Urothelium cell line (cell line): ENCODE data around the gene TNFRSF19.

Source experiments
- DNase-seq: peaks from one replicate; pipeline ENCODE4 v3.0.0; 2011; ENCODE audit warnings: low spot score, mixed read lengths
- FAIRE-seq: peaks from 2 replicates; lab custom pipeline; 2011; peaks lifted over from hg19 to GRCh38; lab: Jason Lieb, UNC

Gene TNFRSF19

DNA sequence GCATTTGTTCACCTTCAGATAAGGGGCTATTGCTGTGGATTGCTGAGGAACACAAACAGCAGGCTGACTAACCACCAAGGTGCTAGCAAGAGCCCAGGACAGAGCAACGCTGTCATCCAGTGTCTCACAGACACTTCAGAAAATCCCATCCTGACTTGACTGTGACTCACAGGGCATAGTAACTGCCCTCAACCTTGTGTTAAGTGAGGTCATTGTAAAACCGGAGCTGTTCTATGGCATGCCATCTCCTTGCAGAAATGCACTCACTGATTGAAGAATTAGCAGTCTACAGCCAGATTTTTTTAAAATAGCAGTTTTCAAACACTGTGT is 51.1 kb downstream of the TNFRSF19 start:
- no peak for FAIRE-seq

DNA sequence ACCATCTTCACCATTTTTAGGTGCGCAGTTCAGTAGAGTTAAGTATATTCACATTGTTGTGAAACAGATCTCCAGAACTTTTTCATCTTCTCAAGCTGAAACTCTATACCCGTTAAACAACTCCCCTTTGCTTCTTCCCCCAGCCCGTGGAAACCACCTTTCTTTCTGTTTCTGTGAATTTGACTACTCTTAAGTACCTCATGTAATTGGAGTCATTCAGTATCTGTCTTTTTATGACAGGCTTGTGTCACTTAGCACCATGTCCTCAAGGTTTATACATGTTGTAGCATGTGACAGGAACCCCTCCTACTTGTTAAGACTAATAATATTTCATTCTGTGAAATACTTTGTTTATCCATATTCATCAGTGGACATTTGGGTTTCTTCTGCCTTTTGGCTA is 52.8 kb downstream of the TNFRSF19 start:
- FAIRE-seq (no peak), DNase-seq (no peak)

More for the DNA sequence above, 51.1 kb downstream of the TNFRSF19 start:
- peak; percentile 55 for DNase-seq

DNA sequence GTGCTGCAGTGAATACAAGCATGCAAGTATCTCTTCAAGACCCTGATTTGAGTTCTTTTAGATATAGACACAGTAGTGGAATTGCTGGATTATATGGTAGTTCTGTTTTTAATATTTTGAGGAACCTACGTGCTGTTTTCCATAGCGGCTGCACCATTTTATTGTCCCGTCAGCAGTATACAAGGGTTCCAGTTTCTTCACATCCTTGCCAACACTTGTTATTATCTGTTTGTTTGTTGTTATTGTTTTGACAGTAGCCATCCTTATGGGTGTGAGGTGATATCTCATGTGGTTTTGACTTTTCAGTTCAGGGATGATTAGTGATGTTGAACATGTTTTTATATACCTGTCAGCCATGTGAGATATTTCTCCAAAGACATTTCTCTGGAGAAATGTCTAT is 53.2 kb downstream of the TNFRSF19 start:
- no peak for FAIRE-seq
- no peak for DNase-seq

DNA sequence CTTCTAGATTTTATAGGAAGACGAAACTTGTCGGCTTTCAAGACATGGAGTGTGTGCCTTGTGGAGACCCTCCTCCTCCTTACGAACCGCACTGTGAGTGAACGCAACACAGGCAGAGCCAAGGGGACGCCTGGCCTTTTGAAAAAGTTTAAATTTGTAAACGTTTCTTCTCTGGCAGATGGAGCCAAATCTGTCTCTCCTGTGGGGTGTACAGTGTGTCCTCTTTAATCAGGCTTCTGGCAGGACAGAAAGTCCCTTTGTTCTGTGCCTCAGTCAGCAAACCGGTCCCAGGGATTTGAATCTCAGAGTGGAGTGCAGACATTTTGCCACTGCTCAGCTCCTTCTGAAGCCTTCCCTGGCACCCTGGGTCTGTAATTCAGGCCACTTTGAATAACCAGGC is 56.5 kb downstream of the TNFRSF19 start:
- DNase-seq (no peak), FAIRE-seq (no peak)

DNA sequence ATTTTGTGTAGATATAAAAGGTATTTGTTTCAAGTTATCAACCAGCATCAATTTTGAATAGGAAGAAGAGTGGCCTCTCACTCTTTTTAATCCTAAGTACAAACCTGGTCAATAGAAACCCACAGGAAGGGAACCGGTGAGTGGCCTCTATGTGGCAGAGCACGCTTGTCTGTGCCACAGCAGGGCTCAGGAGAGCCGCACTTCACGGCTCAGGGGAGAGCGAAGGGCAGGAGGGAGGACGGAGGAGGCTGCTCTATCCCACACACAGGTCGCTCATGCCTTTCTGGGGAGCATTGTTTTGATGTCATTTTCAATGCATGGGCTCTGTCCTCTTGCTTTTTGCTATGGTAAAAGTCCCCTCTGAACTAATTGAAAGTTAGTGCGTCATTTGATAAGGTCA is 57.2 kb downstream of the TNFRSF19 start:
- FAIRE-seq: no peak

DNA sequence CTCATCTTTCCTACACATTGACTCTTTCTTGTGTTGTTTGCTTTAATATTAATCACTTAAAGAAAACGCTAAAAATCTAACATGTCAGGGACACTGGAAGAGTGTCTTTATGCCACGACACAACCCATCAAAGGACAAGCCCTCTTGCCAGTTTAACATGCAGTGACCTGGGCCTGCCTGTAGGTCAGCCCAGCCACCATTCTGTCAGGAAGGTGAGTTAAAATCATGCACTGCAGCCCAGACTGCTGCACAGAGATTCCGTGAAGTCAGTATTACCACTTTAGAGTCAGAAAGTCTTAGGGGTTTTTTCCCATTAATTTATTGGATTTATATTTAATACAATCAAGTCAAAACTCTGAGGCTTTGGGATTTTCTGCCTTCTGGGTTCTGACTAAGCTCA is 58.0 kb downstream of the TNFRSF19 start:
- FAIRE-seq (no peak), DNase-seq (no peak)

More for the DNA sequence above, 57.2 kb downstream of the TNFRSF19 start:
- DNase-seq: no peak

DNA sequence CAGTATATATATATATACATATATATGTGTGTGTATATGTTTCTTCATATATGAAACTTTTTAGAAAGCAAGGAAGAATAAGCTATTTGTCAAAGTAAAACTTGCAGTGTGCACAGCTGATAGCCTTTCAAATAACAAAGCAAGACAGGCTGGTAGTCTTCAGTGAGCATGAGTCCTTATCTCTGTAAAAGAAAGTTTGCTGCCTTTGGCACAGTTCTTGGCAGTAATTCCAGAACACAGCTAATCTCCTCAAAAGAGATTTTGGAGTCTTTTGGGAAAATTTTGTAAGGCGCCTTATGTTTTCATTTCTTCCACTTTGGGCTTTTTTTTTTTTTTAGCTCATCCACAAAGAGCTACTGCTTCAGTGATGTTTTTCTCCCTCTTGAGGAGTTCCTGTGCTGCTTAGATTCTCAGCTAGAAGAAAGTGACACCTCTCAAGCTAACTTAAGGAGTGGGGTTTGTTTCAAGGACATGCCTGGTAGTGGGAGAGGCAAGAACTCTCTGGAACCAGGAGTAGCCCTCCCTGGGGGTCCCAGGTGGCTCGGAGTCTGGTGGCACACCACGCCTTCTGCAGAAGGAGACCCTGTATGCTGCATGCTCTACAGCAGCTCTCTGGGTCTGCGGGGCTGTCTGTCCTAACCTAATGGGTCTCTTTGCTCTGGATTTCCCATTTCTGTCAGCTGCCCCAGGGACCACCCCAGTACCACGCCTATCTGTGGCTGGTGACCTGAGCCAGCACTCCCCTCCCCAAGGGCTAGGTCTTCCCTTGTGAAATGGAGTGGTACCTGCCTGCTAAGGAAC is 58.8 kb downstream of the TNFRSF19 start:
- DNase-seq (no peak), FAIRE-seq (no peak)

DNA sequence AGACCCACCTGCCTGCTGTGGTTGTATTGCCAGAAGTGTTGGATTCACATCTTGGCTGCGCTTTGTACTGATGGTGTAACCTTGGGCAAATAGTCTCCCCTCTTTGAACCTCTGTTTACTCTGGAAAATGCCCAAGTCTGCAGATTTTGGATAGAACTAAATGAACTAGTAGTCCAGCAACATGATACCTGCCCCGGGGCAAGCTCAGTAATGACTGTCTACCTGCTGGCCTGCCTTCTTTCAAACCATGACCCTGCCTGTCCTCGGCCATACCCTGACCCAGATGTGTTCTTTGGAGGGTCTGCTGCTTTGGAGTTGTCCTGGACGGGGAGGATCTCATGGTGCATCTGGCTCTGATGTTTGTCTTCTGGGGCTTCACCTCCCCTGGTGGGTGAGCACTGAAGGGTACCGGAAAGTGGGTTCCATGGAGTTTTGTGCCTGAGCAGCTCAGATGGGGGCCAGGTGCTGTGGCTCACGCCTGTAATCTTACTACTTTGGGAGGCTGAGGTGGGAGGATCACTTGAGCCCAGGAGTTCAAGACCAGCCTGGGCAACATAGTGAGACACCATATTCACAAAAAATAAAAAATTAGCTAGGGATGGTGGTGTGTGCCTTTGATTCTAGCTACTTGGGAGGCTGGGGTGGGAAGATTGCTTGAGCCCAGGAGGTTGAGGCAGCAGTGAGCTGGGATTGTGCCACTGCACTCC is 59.5 kb downstream of the TNFRSF19 start:
- FAIRE-seq: no peak
- DNase-seq: no peak

DNA sequence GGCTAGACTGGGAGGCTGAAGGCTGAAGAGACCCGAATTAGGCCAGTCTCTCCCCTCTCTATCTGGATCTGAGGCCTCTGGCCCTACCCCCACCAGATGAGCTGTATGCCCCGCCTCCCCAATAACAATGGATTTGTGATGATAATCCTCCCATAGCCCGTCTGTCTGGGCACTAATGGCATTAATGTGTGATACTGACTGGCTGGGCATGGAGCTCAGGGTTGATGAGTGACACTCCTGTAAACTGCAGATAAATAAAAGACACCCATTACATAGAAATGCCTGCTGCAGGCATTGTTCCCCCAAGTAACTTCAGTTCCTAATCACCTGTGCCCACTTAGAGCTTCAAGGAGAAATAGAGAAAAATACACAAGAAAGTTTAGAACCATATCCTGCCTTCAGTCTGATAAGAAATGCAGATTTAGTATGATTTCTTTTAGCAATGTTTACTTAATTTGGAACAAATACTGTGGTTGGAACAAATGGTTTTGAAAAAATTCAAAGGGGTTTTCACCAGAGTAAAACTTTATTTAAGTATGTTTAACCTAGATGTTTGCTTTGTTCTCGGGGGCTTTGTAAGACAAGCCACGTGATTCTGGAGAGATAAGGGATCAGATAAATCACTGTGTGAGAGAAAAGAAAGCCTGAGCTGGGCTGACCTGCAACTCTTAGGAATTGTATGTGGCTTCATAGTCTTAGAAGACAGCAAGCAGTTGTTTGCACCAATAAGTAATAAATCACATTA is 60.3 kb downstream of the TNFRSF19 start:
- FAIRE-seq: no peak
- DNase-seq: no peak

DNA sequence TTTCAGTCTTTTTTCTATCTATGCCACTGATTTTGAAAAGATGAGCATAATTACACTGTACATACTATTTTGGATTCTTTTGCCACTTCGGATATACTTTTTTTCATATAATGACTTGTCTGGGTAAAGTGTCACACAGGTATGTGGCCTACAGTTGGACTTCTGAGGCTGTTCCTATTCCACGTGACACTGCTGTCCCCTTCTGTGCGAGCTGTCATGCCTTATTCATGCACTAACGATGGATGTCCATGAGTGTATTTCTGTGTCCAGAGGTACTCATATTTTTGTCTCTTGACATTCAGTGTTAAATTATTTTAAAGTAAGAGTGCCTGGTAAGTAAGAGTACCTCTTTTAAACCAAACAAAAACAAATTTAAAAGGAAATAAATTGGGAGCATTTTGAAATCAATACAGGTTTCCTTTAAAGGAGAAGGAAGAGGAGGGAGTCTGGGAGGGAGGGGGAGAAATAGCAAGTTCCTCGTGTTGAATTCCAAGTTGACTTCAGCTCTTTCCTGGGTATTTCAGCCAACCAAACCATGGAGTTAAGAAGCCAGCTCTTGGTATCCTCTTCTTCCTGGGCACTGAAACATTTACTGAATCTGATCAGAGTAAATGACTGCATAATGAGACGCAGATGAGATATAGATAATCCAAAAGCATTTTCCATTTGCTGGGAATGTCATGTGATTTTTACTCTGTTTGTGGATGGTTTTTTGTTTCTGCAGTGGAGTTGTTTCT is 61.3 kb downstream of the TNFRSF19 start:
- DNase-seq: no peak
- FAIRE-seq: no peak

DNA sequence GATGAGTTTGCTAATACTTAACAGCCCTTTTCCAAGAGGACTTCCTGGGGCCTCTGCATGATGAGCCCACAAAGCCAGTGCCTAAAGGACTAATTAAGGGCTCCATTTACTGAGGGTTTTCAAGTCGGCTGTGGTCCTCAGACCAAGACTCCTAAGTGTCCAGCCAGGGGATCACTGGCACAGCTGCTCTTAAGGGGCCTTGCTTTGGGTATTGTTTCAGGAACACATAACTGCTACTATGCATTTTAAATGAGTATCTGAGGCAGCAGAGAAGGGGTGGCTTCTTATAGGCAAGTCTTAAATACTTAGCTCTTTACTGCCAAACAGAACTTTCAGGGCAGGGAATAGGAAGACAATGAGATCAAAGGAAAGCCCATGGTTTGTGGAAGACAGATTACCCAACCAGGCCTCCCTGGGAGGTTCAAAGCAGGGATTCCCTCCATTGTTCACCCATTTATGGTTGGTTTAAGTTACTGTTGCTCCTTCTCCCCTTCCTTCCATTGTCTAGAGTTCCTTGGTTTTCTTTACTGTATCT is 61.9 kb downstream of the TNFRSF19 start:
- FAIRE-seq: no peak
- no peak for DNase-seq

DNA sequence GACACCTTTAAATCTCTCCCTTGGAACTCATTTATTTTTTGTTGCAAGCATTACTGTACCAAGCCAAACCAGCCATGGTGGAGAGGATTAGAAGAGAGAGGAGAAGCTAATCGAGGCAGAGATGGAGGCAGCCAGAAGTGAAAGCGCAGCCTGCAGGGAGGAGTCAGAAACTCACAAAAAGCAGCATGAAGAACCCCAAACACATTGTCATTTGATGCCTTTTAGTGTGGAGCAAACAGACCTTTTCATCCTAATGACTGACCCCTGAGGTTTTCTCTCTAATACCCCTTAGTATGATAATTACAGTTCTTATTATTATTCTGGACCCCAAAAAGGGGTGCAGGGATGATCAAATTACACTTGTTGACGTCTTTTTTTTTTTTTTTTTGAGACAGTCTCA is 62.5 kb downstream of the TNFRSF19 start:
- no peak for FAIRE-seq
- DNase-seq: no peak

DNA sequence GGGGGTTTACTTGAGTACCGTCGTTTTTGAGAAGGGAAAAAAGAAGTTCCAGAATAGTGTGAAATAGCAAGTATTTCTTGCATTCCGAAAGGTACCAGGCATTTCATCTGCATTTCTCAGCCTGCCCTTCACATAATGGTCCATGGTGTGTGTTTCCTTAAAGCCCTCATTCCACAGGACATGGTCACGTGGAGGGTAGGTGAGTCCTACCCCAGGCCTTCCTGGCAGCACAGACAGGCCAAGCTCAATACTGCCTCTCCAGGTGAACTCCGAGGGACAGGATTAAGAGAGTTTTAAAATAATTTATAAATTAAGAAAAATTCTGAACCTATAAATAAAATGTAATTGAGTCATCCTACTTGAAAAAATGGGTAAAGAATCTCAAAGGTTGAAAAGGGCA is 64.7 kb downstream of the TNFRSF19 start:
- no peak for DNase-seq
- no peak for FAIRE-seq

DNA sequence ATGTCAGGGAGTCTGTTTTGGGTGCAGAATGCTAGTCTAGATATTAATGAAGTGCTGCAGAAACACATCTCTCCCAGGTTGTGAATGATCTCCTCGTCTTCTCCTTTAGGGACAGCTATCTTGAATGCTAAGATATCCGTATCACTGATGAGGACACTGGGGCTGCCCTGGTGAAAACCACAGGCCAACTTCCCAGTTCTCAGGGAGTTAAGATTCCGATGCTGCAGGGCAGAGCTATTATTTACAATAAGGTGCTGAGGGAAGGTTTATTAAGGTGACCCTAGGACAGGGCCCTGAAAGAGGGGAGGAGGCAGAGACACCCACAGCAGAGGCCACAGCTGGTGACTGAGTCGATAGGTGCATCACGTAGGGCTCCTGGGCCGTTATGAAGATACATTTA is 66.1 kb downstream of the TNFRSF19 start:
- DNase-seq (no peak), FAIRE-seq (no peak)

DNA sequence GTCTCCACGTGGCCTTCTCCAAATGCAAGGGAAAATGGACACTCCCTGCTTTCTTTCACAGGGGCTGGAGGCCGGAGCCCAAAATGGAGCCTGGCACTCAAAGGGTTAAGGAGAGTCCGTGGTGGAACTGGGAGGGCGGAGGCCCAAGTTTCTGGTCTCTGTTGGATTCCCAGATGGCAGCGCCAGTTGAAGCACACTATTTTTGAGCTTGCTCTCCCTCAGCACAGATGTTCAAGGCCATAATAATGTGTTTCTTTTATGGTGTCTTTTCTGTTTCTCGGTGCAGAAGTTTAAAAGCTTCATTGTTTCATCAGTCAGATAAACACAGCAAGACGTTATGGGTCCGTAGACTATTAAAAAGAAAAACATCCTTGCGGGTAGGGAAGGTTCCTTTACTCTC is 67.6 kb downstream of the TNFRSF19 start:
- FAIRE-seq (no peak), DNase-seq (no peak)

DNA sequence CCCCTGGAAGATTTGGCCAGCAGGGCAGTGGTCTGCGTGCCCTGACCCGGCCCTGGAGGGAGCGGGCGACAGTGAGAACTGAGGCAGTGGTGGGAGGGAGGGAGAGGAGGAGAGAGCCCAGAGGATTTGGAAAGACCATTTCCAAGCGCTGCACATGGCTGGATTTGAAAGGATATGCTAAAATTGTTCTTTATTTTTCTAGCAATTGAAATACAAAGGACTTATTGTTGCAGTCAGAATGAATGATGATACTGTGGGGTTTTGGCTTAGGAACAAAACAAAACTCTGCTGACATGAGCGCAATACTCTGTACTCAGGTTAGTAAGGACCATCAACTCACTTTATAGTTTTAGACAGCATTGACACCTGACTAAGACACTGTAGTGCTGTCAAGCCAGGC is 69.5 kb downstream of the TNFRSF19 start:
- FAIRE-seq (no peak), DNase-seq (no peak)

DNA sequence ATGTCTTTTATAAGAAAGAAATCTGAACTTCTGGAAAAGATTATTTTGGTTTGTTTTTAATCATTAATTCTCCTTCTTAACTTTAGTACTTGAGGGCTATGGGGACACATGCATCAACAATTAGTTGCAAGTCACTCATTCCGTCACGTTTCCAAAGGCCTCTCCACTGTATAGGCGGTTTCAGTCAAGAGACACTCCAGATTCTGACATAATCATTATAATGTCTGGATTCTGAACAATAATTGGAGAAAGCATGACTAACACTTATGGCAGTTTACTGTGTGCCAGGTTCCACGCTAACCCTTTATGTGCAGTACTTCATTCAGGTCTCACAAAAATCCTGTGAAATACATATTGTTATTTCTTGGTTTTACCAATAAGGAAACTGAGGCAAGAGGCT is 71.9 kb downstream of the TNFRSF19 start:
- DNase-seq: no peak
- FAIRE-seq: no peak

DNA sequence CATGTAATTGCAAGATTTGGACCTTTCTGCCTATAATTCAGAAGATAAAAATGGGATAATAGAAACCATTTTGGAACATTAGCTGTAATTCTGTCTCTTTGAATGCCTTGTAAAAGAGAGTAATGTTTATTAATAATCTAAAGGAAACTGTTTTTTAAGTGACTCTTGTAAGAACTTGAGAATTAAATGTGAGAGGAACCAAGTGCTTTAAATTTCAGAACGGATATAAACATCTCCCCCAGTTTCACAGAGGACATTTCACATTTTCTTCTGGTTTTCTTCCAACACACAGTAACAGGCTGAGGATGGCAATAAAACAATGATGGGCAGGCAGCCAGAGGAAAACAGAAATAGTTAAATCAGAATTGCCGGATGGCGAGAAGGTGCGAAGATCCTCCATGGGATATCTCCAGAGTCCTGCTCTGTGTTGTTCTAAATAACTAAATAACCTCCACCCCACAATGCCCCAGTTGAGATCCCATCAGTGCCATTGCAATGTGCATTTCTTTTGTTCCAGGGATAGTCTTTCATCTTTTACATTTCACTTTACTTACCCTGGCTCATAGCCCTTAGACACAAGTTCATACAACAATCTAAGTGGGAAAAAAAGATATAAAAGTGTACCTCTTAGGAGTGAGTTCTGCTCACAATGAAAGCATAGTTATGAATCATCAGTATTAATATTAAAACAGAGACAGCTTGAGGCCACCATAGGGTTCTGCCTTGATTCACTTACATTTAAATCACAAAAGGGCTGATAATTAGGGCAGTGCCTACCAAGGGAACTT is 73.3 kb downstream of the TNFRSF19 start:
- DNase-seq (no peak), FAIRE-seq (no peak)

DNA sequence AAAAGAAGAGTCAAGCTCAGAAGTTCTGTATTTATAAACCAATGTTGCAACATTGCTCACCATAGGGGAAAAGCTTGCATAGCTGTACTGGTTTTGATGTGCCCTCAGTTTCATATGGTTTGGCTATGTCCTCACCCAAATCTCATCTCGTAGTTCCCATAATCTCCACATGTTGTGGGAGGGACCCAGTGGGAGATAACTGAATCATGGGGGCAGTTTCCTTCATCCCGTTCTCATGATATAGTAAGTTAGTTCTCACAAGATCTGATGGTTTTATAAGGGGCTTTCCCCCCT is 73.9 kb downstream of the TNFRSF19 start:
- no peak for FAIRE-seq
- DNase-seq: no peak

DNA sequence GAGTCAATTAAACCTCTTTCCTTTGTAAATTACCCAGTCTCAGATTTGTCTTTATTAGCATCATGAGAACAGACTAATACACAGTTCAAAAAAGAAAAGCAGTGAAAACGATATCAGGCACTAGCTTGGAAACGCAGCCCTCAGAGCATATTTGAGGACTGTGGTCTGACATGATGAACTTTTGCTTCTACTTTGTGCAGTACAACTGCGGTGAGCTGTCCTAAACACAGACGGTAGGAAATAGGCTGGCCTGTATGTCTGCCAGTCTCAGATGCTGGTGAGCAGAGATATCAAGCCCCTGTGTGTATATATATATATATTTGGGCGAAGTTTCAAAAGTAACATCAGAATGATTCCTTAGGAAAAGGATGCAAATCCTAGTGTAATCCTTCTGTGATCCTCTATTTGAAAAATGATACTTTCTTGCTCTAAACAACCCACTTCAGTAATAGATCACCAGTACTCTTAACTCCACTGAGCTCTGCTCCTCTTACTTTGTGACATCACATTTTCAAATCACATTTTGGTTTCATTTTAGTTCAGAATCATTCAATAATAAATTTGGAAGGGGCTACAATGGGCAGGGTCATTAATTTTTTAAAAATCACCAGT is 74.4 kb downstream of the TNFRSF19 start:
- DNase-seq (no peak), FAIRE-seq (no peak)
